GM21390 (cell line): ENCODE measurements around the gene OR56A3.
A peak's percentile ranks its signal among the peaks of the same experiment; 100 is the strongest.
"Not testable (repeated sequence)": the region's sequence is repeated elsewhere in the genome, so short reads cannot be mapped to it uniquely, and the experiment has no call there.

Source experiments
- ATAC-seq: cut with Tn5 transposase; IDR thresholded peaks from one replicate; pipeline ENCODE4 v1.9.1; 2021; ENCODE audit not compliant: unreplicated experiment

The OR56A3 gene

DNA sequence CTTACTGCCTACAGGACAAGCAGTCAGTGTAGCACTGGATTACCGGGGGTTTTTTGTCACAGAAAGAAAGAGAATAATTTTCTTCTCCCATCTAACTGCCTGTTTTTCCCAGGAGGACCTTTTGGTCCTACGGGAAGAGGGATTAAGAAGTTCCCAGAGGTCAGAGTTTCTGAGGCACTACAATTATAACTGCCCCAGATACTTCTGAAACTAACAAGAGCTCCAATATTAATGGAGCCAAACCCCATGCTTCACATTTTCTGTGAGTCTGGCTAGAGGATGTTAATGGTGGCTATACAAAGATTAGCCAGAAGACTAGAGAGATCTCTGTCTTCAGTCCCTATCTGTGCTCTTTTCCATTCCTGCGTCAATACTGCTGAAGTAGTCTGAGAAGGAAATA lies at the start of gene OR56A3:
OR56A3 (plus strand) TSS at position 301 of the 400 bp plus-strand sequence. CDS start 5,096 bp downstream, outside the sequence.
- ATAC-seq = no peak

DNA sequence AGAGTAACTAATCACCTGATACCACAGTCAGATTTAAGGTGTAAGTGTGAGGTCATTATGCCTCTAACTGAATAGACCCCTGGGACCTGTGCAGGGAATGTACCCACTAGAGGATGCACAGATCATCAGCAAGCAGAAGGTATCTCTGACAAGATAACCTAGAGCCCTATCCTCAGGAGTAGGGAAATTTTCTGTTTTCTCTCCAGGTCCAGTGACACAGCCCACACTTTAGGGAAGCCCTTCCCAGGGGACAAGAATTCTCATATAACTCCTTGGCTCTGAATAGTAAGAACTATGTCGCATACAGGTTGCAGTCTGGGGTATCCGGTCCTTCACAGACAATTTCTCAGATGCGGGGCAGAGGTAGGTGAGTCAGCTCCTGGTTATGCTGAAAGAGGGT lies 49.1 kb upstream of the OR56A3 start, which contains the start of gene OR52E5:
OR52E5 (plus strand) TSS at position 301 of the 400 bp plus-strand sequence. CDS start 7,569 bp downstream, outside the sequence.
- no peak for ATAC-seq

- ATAC-seq = no peak
Measured at GRCh38 chr11:5899534-5899933, 42.5 kb upstream of the OR56A3 start.

- no peak for ATAC-seq
Measured at GRCh38 chr11:5910540-5910939, 31.5 kb upstream of the OR56A3 start.

DNA sequence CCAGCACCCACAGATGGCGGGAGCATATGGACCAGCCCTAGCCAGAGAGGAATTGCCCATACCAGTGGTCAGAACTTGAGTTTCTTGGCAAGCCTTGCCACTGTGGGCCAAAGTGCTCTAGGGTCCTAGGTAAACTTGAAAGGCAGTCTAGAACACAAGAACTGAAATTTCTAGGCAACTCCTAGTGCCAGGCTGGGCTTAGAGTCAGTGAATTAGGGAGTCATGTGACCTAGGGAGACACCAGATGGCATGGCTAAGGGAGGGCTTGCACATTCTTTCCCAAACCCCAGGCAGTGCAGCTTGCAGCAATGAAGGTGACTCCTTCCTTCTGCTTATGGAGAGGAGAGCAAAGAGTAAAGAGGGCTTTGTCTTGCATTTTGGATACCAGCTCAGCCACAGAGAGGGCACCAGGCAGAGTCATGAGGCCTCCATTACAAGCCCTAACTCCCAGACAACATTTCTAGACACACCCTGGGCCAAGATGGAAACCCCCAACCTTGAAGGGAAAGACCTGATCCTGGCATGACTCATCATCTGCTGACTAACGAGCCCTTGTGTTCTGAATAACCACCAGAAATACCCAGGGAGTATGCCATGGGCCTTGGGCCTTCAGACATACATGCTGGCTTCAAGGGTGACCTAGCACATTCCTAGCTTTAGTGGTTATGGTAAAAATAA lies 19.2 kb upstream of the OR56A3 start:
- ATAC-seq = peak; percentile 74

DNA sequence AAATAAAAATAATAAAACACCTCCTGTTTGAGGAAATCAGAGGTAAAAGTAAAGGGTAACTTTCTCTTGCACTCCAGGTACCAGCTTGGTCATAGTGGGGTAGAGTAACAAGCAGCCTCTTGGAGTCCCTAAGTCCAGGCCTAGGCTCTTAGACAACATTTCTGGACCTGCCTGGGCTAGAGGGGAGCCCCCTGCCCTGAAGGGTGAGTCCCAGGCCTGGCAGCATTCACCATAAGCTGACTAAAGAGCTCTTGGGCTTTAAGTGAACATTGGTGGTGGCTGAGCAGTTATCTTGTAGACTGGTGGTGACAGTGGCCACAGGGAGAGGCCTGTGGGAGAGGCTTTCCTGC lies 18.6 kb upstream of the OR56A3 start:
- peak; percentile 36 for ATAC-seq

DNA sequence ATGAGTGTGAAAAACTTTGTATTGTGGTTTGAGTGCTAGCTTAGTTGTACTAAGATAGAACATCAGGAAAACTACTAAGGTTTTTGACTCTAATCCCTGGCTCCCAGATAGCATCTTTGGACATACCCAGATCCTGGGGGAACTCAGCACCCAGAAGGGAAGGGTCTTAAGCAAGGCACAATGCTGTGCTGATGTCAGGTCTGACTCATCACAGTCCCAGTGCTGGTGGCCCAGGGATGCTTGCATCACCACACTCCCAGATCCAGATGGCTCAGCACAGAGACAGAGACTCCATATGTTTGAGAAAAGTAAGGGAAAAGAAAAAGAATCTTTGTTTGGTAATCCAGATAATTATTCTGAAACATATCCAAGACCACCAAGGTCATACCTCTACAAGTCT lies 18.3 kb upstream of the OR56A3 start:
- no peak for ATAC-seq

- ATAC-seq = no peak
Measured at GRCh38 chr11:5928271-5928670, 13.8 kb upstream of the OR56A3 start.

- no peak for ATAC-seq
Measured at GRCh38 chr11:5928811-5929210, 13.2 kb upstream of the OR56A3 start.

DNA sequence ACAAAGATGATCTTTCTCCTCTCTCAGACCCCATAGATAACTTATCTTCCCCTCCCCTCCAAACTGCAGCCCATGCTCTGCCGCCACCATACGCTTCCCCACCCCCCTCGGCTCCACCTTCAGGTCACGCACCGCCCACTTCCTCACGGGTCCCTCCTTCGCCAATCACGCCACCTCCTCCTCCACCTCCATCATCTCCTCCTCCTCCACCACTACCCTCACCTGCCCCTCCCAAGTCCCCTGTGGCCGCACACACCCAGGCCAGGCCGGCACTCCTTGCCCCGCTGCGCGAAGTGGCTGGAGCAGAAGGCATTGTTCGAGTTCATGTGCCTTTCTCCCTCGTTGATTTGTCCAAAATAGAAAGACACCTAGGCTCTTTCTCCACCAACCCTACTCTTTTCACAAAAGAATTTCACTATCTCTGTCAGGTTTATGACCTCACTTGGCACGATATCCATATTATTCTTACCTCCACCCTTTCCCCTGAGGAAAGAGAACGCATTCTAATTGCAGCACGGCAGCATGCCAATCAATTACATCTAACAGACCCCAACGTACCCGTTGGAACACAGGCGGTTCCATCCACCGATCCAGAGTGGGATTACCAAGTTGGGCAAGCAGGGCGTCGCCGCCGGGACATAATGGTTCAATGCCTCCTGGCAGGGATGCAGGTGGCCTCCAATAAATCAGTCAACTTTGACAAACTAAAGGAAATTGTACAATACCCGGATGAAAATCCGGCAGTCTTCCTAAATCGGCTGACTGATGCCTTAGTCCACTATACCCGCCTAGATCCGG lies 12.3 kb upstream of the OR56A3 start:
- ATAC-seq = no peak

- no peak for ATAC-seq
Measured at GRCh38 chr11:5930614-5931013, 11.4 kb upstream of the OR56A3 start.

GRCh38 chr11:5931061-5931460 lies 11.0 kb upstream of the OR56A3 start:
- no peak for ATAC-seq

GRCh38 chr11:5932671-5933070 lies 9.4 kb upstream of the OR56A3 start:
- ATAC-seq = no peak

DNA sequence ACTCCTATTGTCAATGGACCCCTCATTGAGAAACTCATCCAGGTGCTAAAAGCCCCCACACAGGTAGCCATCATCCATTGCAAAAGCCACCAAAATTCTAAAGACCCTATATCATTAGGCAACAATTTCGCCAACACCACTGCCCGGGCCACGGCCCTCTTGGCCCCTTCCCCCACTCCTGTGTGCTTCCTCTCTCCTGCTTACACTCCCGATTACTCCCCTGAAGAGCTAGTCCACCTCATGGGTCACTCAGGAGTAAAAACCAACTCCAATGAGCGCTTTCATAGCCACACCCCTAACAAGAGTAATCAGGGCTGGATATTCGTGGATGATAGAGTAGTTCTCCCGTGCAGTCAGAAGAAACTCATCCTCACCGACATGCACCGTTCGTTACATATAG lies 8.9 kb upstream of the OR56A3 start:
- no peak for ATAC-seq

- ATAC-seq = no peak
Measured at GRCh38 chr11:5937868-5938602, 4.0 kb upstream of the OR56A3 start.

DNA sequence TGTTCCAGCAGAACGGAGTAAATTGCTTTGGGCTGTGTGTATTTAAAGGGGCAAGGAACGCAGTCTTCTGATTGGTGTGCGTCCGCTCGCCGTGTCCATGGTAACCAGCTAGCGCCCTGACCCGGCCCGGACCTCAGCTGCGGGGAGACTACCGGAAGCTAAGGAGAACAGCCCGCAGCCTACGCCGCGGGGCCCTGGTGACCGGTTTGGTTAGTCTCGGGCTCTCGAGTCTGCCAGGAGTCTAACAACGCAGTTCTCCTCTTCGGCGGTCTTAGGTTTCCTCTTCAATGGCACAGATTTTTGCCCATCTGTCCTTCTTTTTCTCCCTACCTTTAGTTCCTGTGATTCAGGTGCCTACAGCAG lies 3.5 kb upstream of the OR56A3 start:
- ATAC-seq = no peak

DNA sequence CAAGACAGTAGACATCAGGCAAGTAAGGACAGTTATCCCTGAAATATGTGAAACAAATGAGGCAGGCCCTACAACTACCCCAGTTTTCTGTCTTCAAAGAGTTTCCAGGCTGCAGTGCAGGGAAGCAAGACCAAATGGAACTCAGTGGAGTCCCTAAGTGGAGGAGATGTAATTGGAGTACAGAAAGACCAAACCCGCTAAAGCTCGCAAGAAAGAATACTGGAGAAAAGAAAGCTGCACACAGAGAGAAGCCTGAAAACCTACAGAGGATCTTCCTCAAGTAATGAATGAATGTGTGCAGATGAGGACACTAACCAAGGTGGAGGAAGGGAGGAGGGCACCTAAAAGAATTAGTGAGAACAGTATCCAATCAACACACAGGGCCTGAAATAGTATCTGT lies 1.3 kb upstream of the OR56A3 start:
- ATAC-seq = no peak

- ATAC-seq = no peak
Measured at GRCh38 chr11:5955586-5955985, 13.5 kb downstream of the OR56A3 start.

DNA sequence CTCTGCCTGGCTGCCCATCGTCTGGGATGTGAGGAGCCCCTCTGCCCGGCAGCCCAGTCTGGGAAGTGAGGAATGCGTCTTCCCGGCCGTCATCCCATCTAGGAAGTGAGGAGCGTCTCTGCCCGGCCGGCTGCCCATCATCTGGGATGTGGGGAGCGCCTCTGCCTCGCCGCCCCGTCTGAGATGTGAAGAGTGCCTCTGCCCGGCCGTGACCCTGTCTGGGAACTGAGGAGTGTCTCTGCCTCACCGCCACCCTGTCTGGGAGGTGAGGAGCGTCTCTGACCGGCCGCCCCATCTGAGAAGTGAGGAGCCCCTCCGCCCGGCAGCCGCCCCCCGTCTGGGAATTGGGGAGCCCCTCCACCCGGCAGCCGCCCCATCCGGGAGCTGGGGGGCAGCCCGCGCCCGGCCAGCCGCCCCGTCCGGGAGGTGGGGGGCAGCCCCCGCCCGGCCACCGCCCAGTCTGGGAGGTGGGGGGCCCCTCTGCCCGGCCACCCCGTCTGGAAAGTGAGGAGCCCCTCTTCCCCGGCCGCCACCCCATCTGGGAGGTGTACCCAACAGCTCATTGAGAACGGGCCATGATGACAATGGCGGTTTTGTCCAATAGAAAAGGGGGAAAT lies 18.8 kb downstream of the OR56A3 start:
- not testable (repeated sequence) for ATAC-seq

- ATAC-seq = no peak
Measured at GRCh38 chr11:5966958-5967357, 24.9 kb downstream of the OR56A3 start.

DNA sequence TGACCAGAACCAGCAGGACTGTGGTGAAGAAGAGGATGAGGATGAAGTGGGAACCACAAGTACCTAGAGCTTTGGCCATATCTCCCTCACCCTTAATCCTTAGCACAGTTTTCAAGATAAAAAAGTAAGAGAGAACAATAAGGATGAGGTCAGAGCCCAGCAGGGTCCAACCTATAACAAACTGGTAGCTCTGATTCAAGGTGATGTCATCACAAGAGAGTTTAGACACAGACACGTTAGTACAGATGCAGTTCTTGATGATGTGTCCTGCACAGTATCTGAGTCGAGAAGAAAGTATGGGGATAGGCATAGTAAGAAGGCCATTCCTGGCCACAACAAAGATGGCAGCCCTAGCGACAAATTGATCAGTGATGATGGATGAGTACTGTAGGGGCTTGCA lies 25.7 kb downstream of the OR56A3 start:
- ATAC-seq = no peak
